Right lobe of liver (tissue), 6 donors: ENCODE results near the gene SLC17A9. TPM values are rescaled to one million over a fixed set of nuclear protein-coding genes. Genes with fewer than 3 reads are reported as not detected.
A peak's percentile ranks its signal among the peaks of the same experiment; 100 is the strongest.
"Not testable (repeated sequence)": the region's sequence is repeated elsewhere in the genome, so short reads cannot be mapped to it uniquely, and the experiment has no call there.

Experiments
- ATAC-seq, 4 donors: fragments of 200-7000 bp; cut with Tn5 transposase; one replicate each; pipeline ENCODE4 v1.9.1; 2020; ENCODE audit warnings: mild to moderate bottlenecking in 4 of 4, moderate library complexity in 4 of 4
- DNase-seq, 3 donors: peaks; one replicate each; pipeline ENCODE4 v3.0.0-alpha.2; 2020
- H3K27ac ChIP-seq, 3 donors: fragments of 200-600 bp; one replicate each; pipeline ENCODE4 v1.8.0; 2022
- H3K27me3 ChIP-seq, 2 donors: fragments of 200-600 bp; one replicate each; pipeline ENCODE4 v1.8.0; 2022
- H3K36me3 ChIP-seq, 4 donors: fragments of 200-600 bp; sonication (generic) in 1 of 4; one replicate each; pipeline versions ENCODE4 v1.5.1 to v1.8.0; 2017 to 2022; ENCODE audit warnings: control low read depth in 1 of 4
- H3K4me1 ChIP-seq, 4 donors: fragments of 200-600 bp; sonication (generic) in 1 of 4; one replicate each; pipeline versions ENCODE4 v1.5.1 to v1.8.0; 2017 to 2022; ENCODE audit warnings: control low read depth in 1 of 4
- H3K4me3 ChIP-seq, 3 donors: fragments of 200-600 bp; one replicate each; pipeline ENCODE4 v1.8.0; 2022
- H3K9me3 ChIP-seq, 4 donors: fragments of 200-600 bp; sonication (generic) in 1 of 4; one replicate each; pipeline versions ENCODE4 v1.5.1 to v1.8.0; 2017 to 2022; ENCODE audit warnings: control low read depth in 1 of 4
- CTCF ChIP-seq, 4 donors: fragments of 200-600 bp in 3 of 4; fragments of 450-650 bp in 1 of 4; IDR thresholded peaks; one replicate each; pipeline versions ENCODE4 v1.5.1 to v1.8.0; 2016 to 2022; ENCODE audit warnings: antibody characterized with exemption in 4 of 4, mild to moderate bottlenecking in 2 of 4
- POLR2A ChIP-seq: fragments of 450-650 bp; IDR thresholded peaks from one replicate; pipeline ENCODE4 v1.6.1; 2017; ENCODE audit warnings: antibody characterized with exemption, mild to moderate bottlenecking
- WGBS: methylation state at CpG from one replicate; pipeline ENCODE4 v1.1.6; 2018; ENCODE audit warnings: low coverage, low lambda C conversion rate; ENCODE audit not compliant: insufficient coverage; ENCODE audit errors: missing lambda C conversion rate; 5-methylcytosine and 5-hydroxymethylcytosine counted together
- intact Hi-C, 2 donors: fragments of 100-400 bp; cut with DNase I; formaldehyde crosslinking; loops; one replicate each; pipeline versions ENCODE4 v1.11.2 to v1.14.1; 2022
- total RNA-seq, 6 experiments: library from RNA; depleted of rRNA in 2 of 6; stranded (reverse); fragments of >200 nt in 2 of 6; fragmentation: NEBNext Ultra II Directional in 3 of 6; extraction: Animal tissue kit (Norgen Biotek cat#: 25700) in 3 of 6; gene quantifications; one replicate each; pipeline versions ENCODE4 v1.1.0 to v1.2.4, GENCODE V29; 2016 to 2023
- donor health status: DM: no; HTN: yes; CAD: no.
- donor health status: DM: no; HTN: no; CAD: no.
- donor health status: DM: no; HTN: no; CAD: no.
- donor health status: DM: no; HTN: yes; CAD: no.
- donor health status: DM: no; HTN: yes; CAD: no.

SLC17A9 gene
- total RNA-seq, 6 experiments from 2014 or later = 29.8 to 99.4 (median 54.1) TPM

- peak overlapping the region; percentile 97 to 98 (median 98) for H3K27ac ChIP-seq
- no peaks in the 10 kb centered on the region for H3K9me3 ChIP-seq
- no peak for ATAC-seq
- WGBS = 36% methylated on average over 14 of the region's 14 CpGs
- DNase-seq = no peak
- intact Hi-C loops = no loop called here
- no peaks in the 10 kb centered on the region for H3K36me3 ChIP-seq
- H3K4me1 ChIP-seq = peaks cover 0 to 74% (median 33%) of the 10 kb centered on the region in 4 donors
- H3K4me3 ChIP-seq = peak overlapping the region in 1 of 3 donors; percentile 86
- TF ChIP-seq CTCF (IDR thresholded peaks at IDR 0.05) = no peak
- no peak for TF ChIP-seq POLR2A
- no peaks in the 10 kb centered on the region for H3K27me3 ChIP-seq
Measured at GRCh38 chr20:62922451-62922921, 30.0 kb upstream of the SLC17A9 start.

- ATAC-seq = peak in 3 of 4 donors; percentile 3 to 48 (median 20)
- intact Hi-C loops, H3K36me3 ChIP-seq, H3K9me3 ChIP-seq, H3K27me3 ChIP-seq: not testable (repeated sequence)
- DNase-seq = peak in 1 of 3 donors; percentile 65
- Histone ChIP-seq H3K4me3 (peak overlapping the region in 2 of 3 donors; percentile 86 to 93), H3K27ac (peak overlapping the region; percentile 97 to 98 (median 98)), H3K4me1 (peaks cover 0 to 74% (median 33%) of the 10 kb centered on the region in 4 donors)
- WGBS = 35% methylated on average over 12 of the region's 17 CpGs
- peak; percentile 32 for TF ChIP-seq POLR2A
Measured at GRCh38 chr20:62923059-62923668, 29.3 kb upstream of the SLC17A9 start.

GRCh38 chr20:62923669-62924441 lies 28.7 kb upstream of the SLC17A9 start:
- Histone ChIP-seq H3K4me3 (peak overlapping the region in 2 of 3 donors; percentile 86 to 93), H3K27me3 (no peaks in the 10 kb centered on the region), H3K9me3 (no peaks in the 10 kb centered on the region), H3K36me3 (no peaks in the 10 kb centered on the region), H3K27ac (peak overlapping the region; percentile 97 to 98 (median 98)), H3K4me1 (peaks cover 0 to 73% (median 33%) of the 10 kb centered on the region in 4 donors)
- WGBS = 10% methylated on average over 7 of the region's 7 CpGs
- ATAC-seq = peak; percentile 25 to 44 (median 33)
- intact Hi-C loops = no loop called here
- no peak for DNase-seq
- TF ChIP-seq CTCF (IDR thresholded peaks at IDR 0.05) (no peak), POLR2A (no peak)

- no peaks in the 10 kb centered on the region for H3K9me3 ChIP-seq
- H3K4me1 ChIP-seq = peaks cover 0 to 74% (median 32%) of the 10 kb centered on the region in 4 donors
- intact Hi-C loops = no loop called here
- TF ChIP-seq CTCF (IDR thresholded peaks at IDR 0.05) (no peak), POLR2A (no peak)
- H3K27me3 ChIP-seq = no peaks in the 10 kb centered on the region
- peak in 2 of 3 donors; percentile 42 to 62 for DNase-seq
- 2% methylated on average over 10 of the region's 12 CpGs for WGBS
- H3K36me3 ChIP-seq = no peaks in the 10 kb centered on the region
- ATAC-seq = peak; percentile 13 to 43 (median 26)
- peak overlapping the region; percentile 97 to 98 (median 98) for H3K27ac ChIP-seq
- peak overlapping the region; percentile 79 to 93 (median 86) for H3K4me3 ChIP-seq
Measured at GRCh38 chr20:62924442-62925075, 27.9 kb upstream of the SLC17A9 start.
